G401.6 (cell line): ENCODE results near the gene SPON1.
"Not testable (repeated sequence)": the region's sequence is repeated elsewhere in the genome, so short reads cannot be mapped to it uniquely, and the experiment has no call there.

Source experiments
- FAIRE-seq: peaks from 2 replicates; lab custom pipeline; 2012; peaks lifted over from hg19 to GRCh38; lab: Jason Lieb, UNC

SPON1 gene

GRCh38 chr11:14124886-14125285, 162.4 kb downstream of the SPON1 start:
- FAIRE-seq = no peak

GRCh38 chr11:14125529-14125928, 163.0 kb downstream of the SPON1 start:
- FAIRE-seq = no peak

GRCh38 chr11:14127679-14128078, 165.2 kb downstream of the SPON1 start:
- no peak for FAIRE-seq

- no peak for FAIRE-seq
Measured at GRCh38 chr11:14132312-14132711, 169.8 kb downstream of the SPON1 start.

GRCh38 chr11:14133381-14133780, 170.9 kb downstream of the SPON1 start:
- FAIRE-seq = no peak

- FAIRE-seq = no peak
Measured at GRCh38 chr11:14136561-14136960, 174.0 kb downstream of the SPON1 start.

GRCh38 chr11:14137284-14137683, 174.8 kb downstream of the SPON1 start:
- FAIRE-seq = no peak

- no peak for FAIRE-seq
Measured at GRCh38 chr11:14140991-14141390, 178.5 kb downstream of the SPON1 start.

- FAIRE-seq = no peak
Measured at GRCh38 chr11:14141676-14142075, 179.2 kb downstream of the SPON1 start.

GRCh38 chr11:14144934-14145333, 182.4 kb downstream of the SPON1 start:
- FAIRE-seq = no peak

GRCh38 chr11:14148653-14149273, 186.2 kb downstream of the SPON1 start:
- no peak for FAIRE-seq

- FAIRE-seq = no peak
Measured at GRCh38 chr11:14149683-14150082, 187.2 kb downstream of the SPON1 start.

- FAIRE-seq = no peak
Measured at GRCh38 chr11:14150878-14151277, 188.4 kb downstream of the SPON1 start.

GRCh38 chr11:14154103-14154502, 191.6 kb downstream of the SPON1 start:
- not testable (repeated sequence) for FAIRE-seq

GRCh38 chr11:14158393-14158792, 195.9 kb downstream of the SPON1 start:
- FAIRE-seq = no peak

- no peak for FAIRE-seq
Measured at GRCh38 chr11:14163576-14163975, 201.1 kb downstream of the SPON1 start.

- not testable (repeated sequence) for FAIRE-seq
Measured at GRCh38 chr11:14173679-14174078, 211.2 kb downstream of the SPON1 start.

GRCh38 chr11:14179116-14179820, 216.7 kb downstream of the SPON1 start:
- no peak for FAIRE-seq

GRCh38 chr11:14181121-14181520, 218.6 kb downstream of the SPON1 start:
- no peak for FAIRE-seq

- FAIRE-seq = no peak
Measured at GRCh38 chr11:14182833-14183364, 220.4 kb downstream of the SPON1 start.

- no peak for FAIRE-seq
Measured at GRCh38 chr11:14184028-14184940, 221.8 kb downstream of the SPON1 start.

- FAIRE-seq = no peak
Measured at GRCh38 chr11:14185461-14185860, 222.9 kb downstream of the SPON1 start.
